ENCODE data around the gene ERP29. TPM values are rescaled to one million over a fixed set of nuclear protein-coding genes. Genes with fewer than 3 reads are reported as not detected.
"Not testable (repeated sequence)": the region's sequence is repeated elsewhere in the genome, so short reads cannot be mapped to it uniquely, and the experiment has no call there.

Gene ERP29
- polyA plus RNA-seq, 1 donor (not counting 4 experiments of a cell fraction or from before 2014, with no cell fraction given) = 89.4 TPM

- Histone ChIP-seq H3K9me3 (ENCODE audit: control insufficient read depth, low read depth, low read length) (no peaks in the 10 kb centered on the region), H2AFZ (ENCODE audit: control insufficient read depth, low read length) (no peak overlapping the region), H3K4me3 (ENCODE audit: control insufficient read depth in 2 of 3, extremely low read depth in 1 of 3, insufficient read depth in 2 of 3, low read depth in 1 of 3, low read length in 3 of 3) (no peak overlapping the region), H4K20me1 (ENCODE audit: control insufficient read depth, extremely low read depth, insufficient read depth, low read length) (no peaks in the 10 kb centered on the region), H3K27ac (ENCODE audit: control insufficient read depth, insufficient read depth, low read length) (no peak overlapping the region), H3K9ac (ENCODE audit: control insufficient read depth, extremely low read depth, insufficient read depth, low read length) (no peak overlapping the region), H3K27me3 (ENCODE audit: control insufficient read depth, extremely low read depth, insufficient read depth, low read length) (no peaks in the 10 kb centered on the region), H3K79me2 (ENCODE audit: control insufficient read depth, insufficient read depth, low read length) (no peaks in the 10 kb centered on the region), H3K9me1 (ENCODE audit: control insufficient read depth, extremely low read depth, insufficient read depth, low read length) (no peaks in the 10 kb centered on the region), H3K4me1 (ENCODE audit: control insufficient read depth, extremely low read depth, insufficient read depth, low read length) (peaks cover 3% of the 10 kb centered on the region), H3K4me2 (ENCODE audit: control insufficient read depth, extremely low read depth, insufficient read depth, low read depth, low read length) (no peak overlapping the region), H3K36me3 (ENCODE audit: control insufficient read depth in 2 of 2, extremely low read depth in 1 of 2, insufficient read depth in 2 of 2, low read length in 2 of 2) (no peaks in the 10 kb centered on the region)
- dilution Hi-C loops (cut with MboI; ENCODE audit: extremely low pct_ligation_motif_present, low sequenced_read_pairs) = no loop called here
- TF ChIP-seq EZH2 (IDR thresholded peaks at IDR 0.05; ENCODE audit: low read length) (no peak), CTCF (optimal IDR thresholded peaks at IDR 0.05 in 1 of 3, IDR thresholded peaks at IDR 0.05 in 1 of 3, conservative IDR thresholded peaks at IDR 0.05 in 1 of 3; ENCODE audit: extremely low read depth in 1 of 3, insufficient read depth in 2 of 3, low read length in 3 of 3) (no peak)
- no peak for DNase-seq (ENCODE audit: low read depth, low spot score)
- FAIRE-seq = no peak
These were observed 15.2 kb upstream of the ERP29 start for GRCh38 chr12:111998015-111998414.

GRCh38 chr12:111999129-111999528 is 14.1 kb upstream of the ERP29 start:
- FAIRE-seq; H3K9me1 ChIP-seq (ENCODE audit: control insufficient read depth, extremely low read depth, insufficient read depth, low read length); H3K36me3 ChIP-seq (ENCODE audit: control insufficient read depth in 2 of 2, extremely low read depth in 1 of 2, insufficient read depth in 2 of 2, low read length in 2 of 2); H3K27ac ChIP-seq (ENCODE audit: control insufficient read depth, insufficient read depth, low read length); dilution Hi-C loops (cut with MboI; ENCODE audit: extremely low pct_ligation_motif_present, low sequenced_read_pairs); H4K20me1 ChIP-seq (ENCODE audit: control insufficient read depth, extremely low read depth, insufficient read depth, low read length); H3K9me3 ChIP-seq (ENCODE audit: control insufficient read depth, low read depth, low read length); H3K4me1 ChIP-seq (ENCODE audit: control insufficient read depth, extremely low read depth, insufficient read depth, low read length); H3K4me3 ChIP-seq (ENCODE audit: control insufficient read depth in 2 of 3, extremely low read depth in 1 of 3, insufficient read depth in 2 of 3, low read depth in 1 of 3, low read length in 3 of 3); H3K4me2 ChIP-seq (ENCODE audit: control insufficient read depth, extremely low read depth, insufficient read depth, low read depth, low read length); H3K79me2 ChIP-seq (ENCODE audit: control insufficient read depth, insufficient read depth, low read length); DNase-seq (ENCODE audit: low read depth, low spot score); H3K27me3 ChIP-seq (ENCODE audit: control insufficient read depth, extremely low read depth, insufficient read depth, low read length); H3K9ac ChIP-seq (ENCODE audit: control insufficient read depth, extremely low read depth, insufficient read depth, low read length); H2AFZ ChIP-seq (ENCODE audit: control insufficient read depth, low read length): not testable (repeated sequence)

GRCh38 chr12:112000820-112001219 is 12.4 kb upstream of the ERP29 start:
- no peak for DNase-seq (ENCODE audit: low read depth, low spot score)
- H3K36me3 ChIP-seq (ENCODE audit: control insufficient read depth in 2 of 2, extremely low read depth in 1 of 2, insufficient read depth in 2 of 2, low read length in 2 of 2) = no peaks in the 10 kb centered on the region
- H3K9ac ChIP-seq (ENCODE audit: control insufficient read depth, extremely low read depth, insufficient read depth, low read length) = no peak overlapping the region
- H3K4me2 ChIP-seq (ENCODE audit: control insufficient read depth, extremely low read depth, insufficient read depth, low read depth, low read length) = no peak overlapping the region
- H3K4me1 ChIP-seq (ENCODE audit: control insufficient read depth, extremely low read depth, insufficient read depth, low read length) = peaks cover 3% of the 10 kb centered on the region
- no peak overlapping the region for H3K27ac ChIP-seq (ENCODE audit: control insufficient read depth, insufficient read depth, low read length)
- no peak overlapping the region for H3K4me3 ChIP-seq (ENCODE audit: control insufficient read depth in 2 of 3, extremely low read depth in 1 of 3, insufficient read depth in 2 of 3, low read depth in 1 of 3, low read length in 3 of 3)
- dilution Hi-C loops (cut with MboI; ENCODE audit: extremely low pct_ligation_motif_present, low sequenced_read_pairs) = no loop called here
- H3K27me3 ChIP-seq (ENCODE audit: control insufficient read depth, extremely low read depth, insufficient read depth, low read length) = no peaks in the 10 kb centered on the region
- no peaks in the 10 kb centered on the region for H3K79me2 ChIP-seq (ENCODE audit: control insufficient read depth, insufficient read depth, low read length)
- FAIRE-seq = no peak
- H3K9me1 ChIP-seq (ENCODE audit: control insufficient read depth, extremely low read depth, insufficient read depth, low read length) = no peaks in the 10 kb centered on the region
- no peaks in the 10 kb centered on the region for H4K20me1 ChIP-seq (ENCODE audit: control insufficient read depth, extremely low read depth, insufficient read depth, low read length)
- no peaks in the 10 kb centered on the region for H3K9me3 ChIP-seq (ENCODE audit: control insufficient read depth, low read depth, low read length)
- H2AFZ ChIP-seq (ENCODE audit: control insufficient read depth, low read length) = no peak overlapping the region
- no peak for TF ChIP-seq CTCF (optimal IDR thresholded peaks at IDR 0.05 in 1 of 3, IDR thresholded peaks at IDR 0.05 in 1 of 3, conservative IDR thresholded peaks at IDR 0.05 in 1 of 3; ENCODE audit: extremely low read depth in 1 of 3, insufficient read depth in 2 of 3, low read length in 3 of 3)
- TF ChIP-seq EZH2 (IDR thresholded peaks at IDR 0.05; ENCODE audit: low read length) = no peak
